Mesendoderm (in vitro differentiated cells): ENCODE measurements around the gene GGTLC2.

ENCODE experiments used
- DNase-seq: peaks from one replicate; pipeline ENCODE4 v3.0.0; 2013
- H2AK5ac ChIP-seq: 2 replicates; pipeline ENCODE4 v1.6.1; 2013; ENCODE audit warnings: low read length, inconsistent platforms
- H2BK120ac ChIP-seq: 2 replicates; pipeline ENCODE4 v1.6.1; 2013; ENCODE audit warnings: low read depth, mild to moderate bottlenecking, low read length, moderate library complexity, mixed read lengths
- H2BK15ac ChIP-seq: replicated peaks from 2 replicates; pipeline ENCODE4 v1.6.1; 2013; ENCODE audit warnings: low read depth, mild to moderate bottlenecking, moderate library complexity
- H2BK5ac ChIP-seq: 2 replicates; pipeline ENCODE4 v1.6.1; 2013; ENCODE audit warnings: low read length, inconsistent platforms
- H3K18ac ChIP-seq: 2 replicates; pipeline ENCODE4 v1.6.1; 2013; ENCODE audit warnings: mild to moderate bottlenecking, low read length, mixed read lengths
- H3K23ac ChIP-seq: one replicate; pipeline ENCODE4 v1.6.1; 2013; ENCODE audit warnings: low read length
- H3K27ac ChIP-seq: 2 replicates; pipeline ENCODE4 v1.5.1; 2013; ENCODE audit warnings: low read depth, mild to moderate bottlenecking, inconsistent platforms, low read length, moderate library complexity
- H3K27me3 ChIP-seq: 2 replicates; pipeline ENCODE4 v1.6.1; 2013; ENCODE audit warnings: low read length, control low read depth, mild to moderate bottlenecking, inconsistent platforms; ENCODE audit not compliant: insufficient read depth, poor library complexity
- H3K36me3 ChIP-seq: 2 replicates; pipeline ENCODE4 v1.6.1; 2013; ENCODE audit warnings: low read length, inconsistent platforms; ENCODE audit not compliant: control insufficient read depth, insufficient read depth
- H3K4ac ChIP-seq: one replicate; pipeline ENCODE4 v1.6.1; 2013; ENCODE audit warnings: low read depth, mild to moderate bottlenecking, low read length, moderate library complexity
- H3K4me1 ChIP-seq: 2 replicates; pipeline ENCODE4 v1.6.1; 2013; ENCODE audit warnings: low read depth, low read length, inconsistent platforms; ENCODE audit not compliant: control insufficient read depth
- H3K4me2 ChIP-seq: 2 replicates; pipeline ENCODE4 v1.6.1; 2013; ENCODE audit warnings: low read length
- H3K4me3 ChIP-seq: 2 replicates; pipeline ENCODE4 v1.5.1; 2013; ENCODE audit warnings: mild to moderate bottlenecking, low read length
- H3K56ac ChIP-seq: one replicate; pipeline ENCODE4 v1.6.1; 2013; ENCODE audit warnings: low read length
- H3K79me1 ChIP-seq: 2 replicates; pipeline ENCODE4 v1.6.1; 2013; ENCODE audit warnings: low read length, inconsistent platforms
- H3K79me2 ChIP-seq: 2 replicates; pipeline ENCODE4 v1.6.1; 2013; ENCODE audit warnings: mild to moderate bottlenecking, low read length; ENCODE audit not compliant: control insufficient read depth, insufficient read depth
- H3K9ac ChIP-seq: 2 replicates; pipeline ENCODE4 v1.6.1; 2013; ENCODE audit warnings: low read length, inconsistent platforms
- H4K5ac ChIP-seq: one replicate; pipeline ENCODE4 v1.6.1; 2013; ENCODE audit warnings: low read length
- H4K8ac ChIP-seq: one replicate; pipeline ENCODE4 v1.6.1; 2013; ENCODE audit warnings: low read depth, mild to moderate bottlenecking, control low read depth, low read length, moderate library complexity
- WGBS: extraction: QIAGEN DNeasy Blood & Tissue Kit; methylation state at CpG from one replicate; pipeline ENCODE4 v1.1.7; 2013; ENCODE audit warnings: low lambda C conversion rate, missing lambda C conversion rate; ENCODE audit not compliant: insufficient coverage; ENCODE audit errors: extremely low coverage; 5-methylcytosine and 5-hydroxymethylcytosine counted together

The GGTLC2 gene

GRCh38 chr22:22614065-22614464 lies 30.3 kb upstream of the GGTLC2 start:
- no peaks in the 10 kb centered on the region for H3K27me3 ChIP-seq

GRCh38 chr22:22616636-22617035 lies 27.8 kb upstream of the GGTLC2 start:
- DNase-seq = no peak
- Histone ChIP-seq H3K36me3 (no peaks in the 10 kb centered on the region), H3K27ac (no peak overlapping the region), H2BK15ac (no peak overlapping the region), H3K4me2 (no peak overlapping the region), H2BK120ac (no peak overlapping the region), H4K5ac (no peak overlapping the region), H3K23ac (no peak overlapping the region), H3K56ac (no peak overlapping the region), H3K79me1 (no peaks in the 10 kb centered on the region), H2AK5ac (no peak overlapping the region), H3K18ac (no peak overlapping the region), H4K8ac (no peak overlapping the region), H3K9ac (no peak overlapping the region), H2BK5ac (no peak overlapping the region), H3K27me3 (no peaks in the 10 kb centered on the region), H3K79me2 (no peaks in the 10 kb centered on the region), H3K4me1 (no peaks in the 10 kb centered on the region), H3K4me3 (no peak overlapping the region), H3K4ac (no peak overlapping the region)
- WGBS = no CpG with 5 or more reads among the region's 5 CpGs

More at GRCh38 chr22:22614065-22614464, 30.3 kb upstream of the GGTLC2 start:
- H3K27ac ChIP-seq = no peak overlapping the region
- no peaks in the 10 kb centered on the region for H3K79me2 ChIP-seq
- H3K4ac ChIP-seq = no peak overlapping the region
- WGBS = no CpG with 5 or more reads among the region's 3 CpGs
- H3K4me1 ChIP-seq = no peaks in the 10 kb centered on the region
- H2BK15ac ChIP-seq = no peak overlapping the region
- H3K18ac ChIP-seq = no peak overlapping the region
- no peak overlapping the region for H3K56ac ChIP-seq
- no peak overlapping the region for H3K23ac ChIP-seq
- H3K4me3 ChIP-seq = no peak overlapping the region
- H3K9ac ChIP-seq = no peak overlapping the region
- no peaks in the 10 kb centered on the region for H3K79me1 ChIP-seq
- H3K4me2 ChIP-seq = no peak overlapping the region
- H2AK5ac ChIP-seq = no peak overlapping the region
- H4K8ac ChIP-seq = no peak overlapping the region
- no peak overlapping the region for H2BK120ac ChIP-seq
- DNase-seq = no peak
- no peak overlapping the region for H4K5ac ChIP-seq
- no peaks in the 10 kb centered on the region for H3K36me3 ChIP-seq
- H2BK5ac ChIP-seq = no peak overlapping the region

- Histone ChIP-seq H2BK120ac (no peak overlapping the region), H3K23ac (no peak overlapping the region), H2BK5ac (no peak overlapping the region), H3K79me1 (no peaks in the 10 kb centered on the region), H3K79me2 (no peaks in the 10 kb centered on the region), H3K4ac (no peak overlapping the region), H2BK15ac (no peak overlapping the region), H3K4me1 (no peaks in the 10 kb centered on the region), H3K56ac (no peak overlapping the region), H3K9ac (no peak overlapping the region), H3K36me3 (no peaks in the 10 kb centered on the region), H3K4me3 (no peak overlapping the region), H4K5ac (no peak overlapping the region), H3K27me3 (no peaks in the 10 kb centered on the region), H2AK5ac (no peak overlapping the region), H3K18ac (no peak overlapping the region), H3K4me2 (no peak overlapping the region), H3K27ac (no peak overlapping the region), H4K8ac (no peak overlapping the region)
- WGBS = no CpG with 5 or more reads among the region's 7 CpGs
- no peak for DNase-seq
Measured at GRCh38 chr22:22618448-22618847, 26.0 kb upstream of the GGTLC2 start.

- DNase-seq = no peak
- H4K8ac ChIP-seq = no peak overlapping the region
- WGBS = no CpG with 5 or more reads among the region's 2 CpGs
- no peak overlapping the region for H3K27ac ChIP-seq
- H2BK15ac ChIP-seq = no peak overlapping the region
- H3K56ac ChIP-seq = no peak overlapping the region
- H3K27me3 ChIP-seq = no peaks in the 10 kb centered on the region
- no peak overlapping the region for H2AK5ac ChIP-seq
- no peaks in the 10 kb centered on the region for H3K36me3 ChIP-seq
- H4K5ac ChIP-seq = no peak overlapping the region
- no peak overlapping the region for H2BK5ac ChIP-seq
- H3K4me3 ChIP-seq = no peak overlapping the region
- no peaks in the 10 kb centered on the region for H3K79me2 ChIP-seq
- no peaks in the 10 kb centered on the region for H3K79me1 ChIP-seq
- H3K4me1 ChIP-seq = no peaks in the 10 kb centered on the region
- H3K18ac ChIP-seq = no peak overlapping the region
- H2BK120ac ChIP-seq = no peak overlapping the region
- no peak overlapping the region for H3K23ac ChIP-seq
- no peak overlapping the region for H3K9ac ChIP-seq
- H3K4ac ChIP-seq = no peak overlapping the region
- H3K4me2 ChIP-seq = no peak overlapping the region
Measured at GRCh38 chr22:22618923-22619322, 25.5 kb upstream of the GGTLC2 start.

DNA sequence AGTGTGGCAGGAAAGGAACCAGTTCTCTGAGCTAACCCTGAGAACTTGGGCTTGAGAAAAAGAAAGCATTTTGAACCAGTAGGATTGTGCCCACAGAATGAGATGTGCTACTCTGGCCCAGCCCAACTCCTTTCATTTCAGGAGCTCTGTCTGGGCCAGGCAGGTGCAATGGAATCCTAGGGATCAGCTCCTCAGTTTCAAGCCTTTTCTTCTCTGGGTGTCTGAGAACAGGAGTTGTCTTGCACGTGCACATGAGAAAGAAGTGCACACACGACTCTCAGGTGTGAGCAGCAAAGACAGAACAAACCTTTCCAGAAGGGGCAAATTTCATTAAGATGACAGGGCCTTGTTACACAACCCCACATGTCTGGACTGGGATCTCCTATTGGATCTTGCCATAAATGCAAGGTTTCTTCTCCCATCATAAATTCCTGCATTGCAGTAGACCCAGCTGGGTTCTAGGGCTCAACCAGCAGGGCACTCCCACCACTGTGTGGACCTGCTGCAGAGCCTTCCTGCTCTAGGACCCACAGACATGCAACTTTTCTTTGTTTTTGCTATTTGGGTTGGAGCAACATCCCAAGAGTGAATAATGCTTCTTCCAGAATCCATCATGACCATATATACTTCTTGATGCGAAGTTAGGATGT lies 24.5 kb upstream of the GGTLC2 start:
- no peak overlapping the region for H2AK5ac ChIP-seq
- H2BK5ac ChIP-seq = no peak overlapping the region
- H3K9ac ChIP-seq = no peak overlapping the region
- H3K79me2 ChIP-seq = no peaks in the 10 kb centered on the region
- H3K79me1 ChIP-seq = no peaks in the 10 kb centered on the region
- H3K56ac ChIP-seq = no peak overlapping the region
- no peak overlapping the region for H3K4me3 ChIP-seq
- no peaks in the 10 kb centered on the region for H3K27me3 ChIP-seq
- no peak overlapping the region for H3K18ac ChIP-seq
- H2BK120ac ChIP-seq = no peak overlapping the region
- no peaks in the 10 kb centered on the region for H3K4me1 ChIP-seq
- H3K27ac ChIP-seq = no peak overlapping the region
- H3K4me2 ChIP-seq = no peak overlapping the region
- H2BK15ac ChIP-seq = no peak overlapping the region
- no peaks in the 10 kb centered on the region for H3K36me3 ChIP-seq
- no peak overlapping the region for H4K8ac ChIP-seq
- H4K5ac ChIP-seq = no peak overlapping the region
- H3K23ac ChIP-seq = no peak overlapping the region
- no CpG with 5 or more reads among the region's 3 CpGs for WGBS
- no peak overlapping the region for H3K4ac ChIP-seq
- no peak for DNase-seq
